HEK293 (cell line): ENCODE measurements around the gene SMPD4.

Experiments used
- CTCF ChIA-PET: fragments of 350-600 bp; formaldehyde crosslinking; extraction: SDS; loops from one replicate; lab custom pipeline; 2021; ENCODE audit warnings: antibody characterized with exemption; lab: Yijun Ruan, JAX
- POLR2A ChIA-PET: fragments of 300-600 bp; formaldehyde crosslinking; extraction: SDS; loops from one replicate; lab custom pipeline; 2020; ENCODE audit warnings: antibody characterized with exemption, inconsistent platforms; lab: Yijun Ruan, JAX
- H3K27ac ChIP-seq: fragments of 200-500 bp; sonication (Bioruptor generic); 2 replicates; pipeline ENCODE4 v1.5.1; 2014; ENCODE audit warnings: low read depth, low read length, control low read depth, inconsistent platforms; ENCODE audit errors: extremely low read depth
- H3K36me3 ChIP-seq, 2 experiments: fragments of 200-500 bp in 1 of 2; sonication (Bioruptor generic) in 1 of 2; 1 replicate in 1 of 2; 2 replicates in 1 of 2; pipeline ENCODE4 v1.5.1; 2014 to 2017; ENCODE audit warnings: inconsistent platforms in 2 of 2, low read length in 2 of 2; ENCODE audit not compliant: control insufficient read depth in 2 of 2, insufficient read depth in 1 of 2
- H3K4me1 ChIP-seq: fragments of 200-500 bp; sonication (Bioruptor generic); 2 replicates; pipeline ENCODE4 v1.5.1; 2014; ENCODE audit warnings: mild to moderate bottlenecking, low read length, inconsistent platforms; ENCODE audit not compliant: control insufficient read depth, insufficient read depth
- H3K4me3 ChIP-seq: 2 replicates; pipeline ENCODE4 v1.5.1; 2011; ENCODE audit warnings: low read depth, mild to moderate bottlenecking, control low read depth, low read length, moderate library complexity
- H3K9me3 ChIP-seq: fragments of 200-500 bp; sonication (Bioruptor generic); 2 replicates; pipeline ENCODE4 v1.5.1; 2014; ENCODE audit warnings: low read depth, low read length, inconsistent platforms; ENCODE audit not compliant: control insufficient read depth, insufficient read depth
- BCL11A ChIP-seq: fragments of 450-650 bp; formaldehyde crosslinking; IDR thresholded peaks from 2 replicates; pipeline ENCODE4 v1.5.1; 2016; ENCODE audit warnings: low read depth, missing biosample characterization, missing genetic modification characterization
- IKZF3 ChIP-seq: fragments of 450-650 bp; IDR thresholded peaks from 2 replicates; pipeline ENCODE4 v1.5.0; 2018; ENCODE audit warnings: missing biosample characterization, mild to moderate bottlenecking, missing genetic modification characterization, moderate library complexity
- SP2 ChIP-seq: fragments of 450-650 bp; formaldehyde crosslinking; IDR thresholded peaks from 2 replicates; pipeline ENCODE4 v1.5.1; 2016; ENCODE audit warnings: missing biosample characterization, missing genetic modification characterization
- TRIM28 ChIP-seq: IDR thresholded peaks from 2 replicates; pipeline ENCODE4 v1.6.1; 2011; ENCODE audit warnings: low read length, control low read depth, borderline replicate concordance
- ZBTB20 ChIP-seq: fragments of 450-650 bp; formaldehyde crosslinking; IDR thresholded peaks from 2 replicates; pipeline ENCODE4 v1.5.1; 2016; ENCODE audit warnings: missing biosample characterization, missing genetic modification characterization
- ZFHX2 ChIP-seq: fragments of 450-650 bp; formaldehyde crosslinking; conservative IDR thresholded peaks from 2 replicates; pipeline ENCODE4 v1.5.1; 2016; ENCODE audit warnings: missing biosample characterization, missing genetic modification characterization
- ZNF223 ChIP-seq: fragments of 450-650 bp; formaldehyde crosslinking; IDR thresholded peaks from 2 replicates; pipeline ENCODE4 v1.5.1; 2016; ENCODE audit warnings: missing biosample characterization, missing genetic modification characterization
- ZNF391 ChIP-seq: fragments of 450-650 bp; formaldehyde crosslinking; IDR thresholded peaks from 2 replicates; pipeline ENCODE4 v1.5.1; 2016; ENCODE audit warnings: low read depth, missing biosample characterization, missing genetic modification characterization, borderline replicate concordance
- ZNF423 ChIP-seq: fragments of 450-650 bp; formaldehyde crosslinking; IDR thresholded peaks from 2 replicates; pipeline ENCODE4 v1.5.1; 2016; ENCODE audit warnings: missing biosample characterization, missing genetic modification characterization
- ZNF48 ChIP-seq: fragments of 450-650 bp; formaldehyde crosslinking; IDR thresholded peaks from 2 replicates; pipeline ENCODE4 v1.5.1; 2016; ENCODE audit warnings: missing biosample characterization, missing genetic modification characterization
- ZNF830 ChIP-seq: fragments of 450-650 bp; IDR thresholded peaks from 2 replicates; pipeline ENCODE4 v1.5.0; 2018; ENCODE audit warnings: missing biosample characterization, missing genetic modification characterization, low read depth, mild to moderate bottlenecking, moderate library complexity
- TF ChIP-seq, protein P1 (sequence below): fragments of 450-650 bp; formaldehyde crosslinking; IDR thresholded peaks from 2 replicates; pipeline ENCODE4 v1.5.1; 2016; ENCODE audit warnings: missing biosample characterization, missing genetic modification characterization, borderline replicate concordance
- TF ChIP-seq, protein P2 (sequence below): fragments of 450-650 bp; formaldehyde crosslinking; IDR thresholded peaks from 2 replicates; pipeline ENCODE4 v1.5.1; 2017; ENCODE audit warnings: missing biosample characterization, missing genetic modification characterization
- TF ChIP-seq, protein P3 (sequence below): fragments of 450-650 bp; IDR thresholded peaks from 2 replicates; pipeline ENCODE4 v1.5.1; 2018; ENCODE audit warnings: missing biosample characterization, missing genetic modification characterization
- TF ChIP-seq, protein P4 (sequence below): fragments of 450-650 bp; formaldehyde crosslinking; IDR thresholded peaks from 2 replicates; pipeline ENCODE4 v1.5.1; 2016; ENCODE audit warnings: missing biosample characterization, missing genetic modification characterization

SMPD4 gene

DNA sequence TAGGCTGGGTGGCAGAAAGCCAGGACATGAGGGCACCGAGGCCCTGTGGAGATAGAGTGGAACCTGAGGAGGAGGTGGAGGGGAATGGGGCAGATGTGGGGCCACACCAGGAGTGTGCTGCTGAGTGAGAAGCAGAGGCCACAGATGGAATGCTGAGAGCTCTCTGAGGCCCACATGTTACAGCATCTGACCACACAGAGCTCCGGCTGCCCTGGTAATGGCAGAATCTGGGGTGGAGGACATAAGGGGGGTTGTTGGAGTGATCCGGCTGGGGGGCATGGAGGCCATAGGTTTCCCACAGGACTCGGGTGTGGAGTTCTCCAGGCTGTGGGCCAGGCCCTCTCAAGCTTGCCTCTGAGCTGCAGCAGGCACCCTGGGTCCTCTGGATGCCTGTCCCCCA, 4.5 kb upstream of the SMPD4 start (continued):
- TF ChIP-seq, protein P1, sequence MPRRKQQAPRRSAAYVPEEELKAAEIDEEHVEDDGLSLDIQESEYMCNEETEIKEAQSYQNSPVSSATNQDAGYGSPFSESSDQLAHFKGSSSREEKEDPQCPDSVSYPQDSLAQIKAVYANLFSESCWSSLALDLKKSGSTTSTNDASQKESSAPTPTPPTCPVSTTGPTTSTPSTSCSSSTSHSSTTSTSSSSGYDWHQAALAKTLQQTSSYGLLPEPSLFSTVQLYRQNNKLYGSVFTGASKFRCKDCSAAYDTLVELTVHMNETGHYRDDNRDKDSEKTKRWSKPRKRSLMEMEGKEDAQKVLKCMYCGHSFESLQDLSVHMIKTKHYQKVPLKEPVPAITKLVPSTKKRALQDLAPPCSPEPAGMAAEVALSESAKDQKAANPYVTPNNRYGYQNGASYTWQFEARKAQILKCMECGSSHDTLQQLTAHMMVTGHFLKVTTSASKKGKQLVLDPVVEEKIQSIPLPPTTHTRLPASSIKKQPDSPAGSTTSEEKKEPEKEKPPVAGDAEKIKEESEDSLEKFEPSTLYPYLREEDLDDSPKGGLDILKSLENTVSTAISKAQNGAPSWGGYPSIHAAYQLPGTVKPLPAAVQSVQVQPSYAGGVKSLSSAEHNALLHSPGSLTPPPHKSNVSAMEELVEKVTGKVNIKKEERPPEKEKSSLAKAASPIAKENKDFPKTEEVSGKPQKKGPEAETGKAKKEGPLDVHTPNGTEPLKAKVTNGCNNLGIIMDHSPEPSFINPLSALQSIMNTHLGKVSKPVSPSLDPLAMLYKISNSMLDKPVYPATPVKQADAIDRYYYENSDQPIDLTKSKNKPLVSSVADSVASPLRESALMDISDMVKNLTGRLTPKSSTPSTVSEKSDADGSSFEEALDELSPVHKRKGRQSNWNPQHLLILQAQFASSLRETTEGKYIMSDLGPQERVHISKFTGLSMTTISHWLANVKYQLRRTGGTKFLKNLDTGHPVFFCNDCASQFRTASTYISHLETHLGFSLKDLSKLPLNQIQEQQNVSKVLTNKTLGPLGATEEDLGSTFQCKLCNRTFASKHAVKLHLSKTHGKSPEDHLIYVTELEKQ (tag by site-specific recombination), result no peak
- TF ChIP-seq IKZF3 (tag by site-specific recombination), result no peak
- TF ChIP-seq TRIM28, result no peak
- TF ChIP-seq, protein P2, sequence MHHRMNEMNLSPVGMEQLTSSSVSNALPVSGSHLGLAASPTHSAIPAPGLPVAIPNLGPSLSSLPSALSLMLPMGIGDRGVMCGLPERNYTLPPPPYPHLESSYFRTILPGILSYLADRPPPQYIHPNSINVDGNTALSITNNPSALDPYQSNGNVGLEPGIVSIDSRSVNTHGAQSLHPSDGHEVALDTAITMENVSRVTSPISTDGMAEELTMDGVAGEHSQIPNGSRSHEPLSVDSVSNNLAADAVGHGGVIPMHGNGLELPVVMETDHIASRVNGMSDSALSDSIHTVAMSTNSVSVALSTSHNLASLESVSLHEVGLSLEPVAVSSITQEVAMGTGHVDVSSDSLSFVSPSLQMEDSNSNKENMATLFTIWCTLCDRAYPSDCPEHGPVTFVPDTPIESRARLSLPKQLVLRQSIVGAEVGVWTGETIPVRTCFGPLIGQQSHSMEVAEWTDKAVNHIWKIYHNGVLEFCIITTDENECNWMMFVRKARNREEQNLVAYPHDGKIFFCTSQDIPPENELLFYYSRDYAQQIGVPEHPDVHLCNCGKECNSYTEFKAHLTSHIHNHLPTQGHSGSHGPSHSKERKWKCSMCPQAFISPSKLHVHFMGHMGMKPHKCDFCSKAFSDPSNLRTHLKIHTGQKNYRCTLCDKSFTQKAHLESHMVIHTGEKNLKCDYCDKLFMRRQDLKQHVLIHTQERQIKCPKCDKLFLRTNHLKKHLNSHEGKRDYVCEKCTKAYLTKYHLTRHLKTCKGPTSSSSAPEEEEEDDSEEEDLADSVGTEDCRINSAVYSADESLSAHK, result no peak
- no peak for TF ChIP-seq SP2 (tag by site-specific recombination)
- no peak for TF ChIP-seq ZNF48 (tag by site-specific recombination)
- TF ChIP-seq, protein P3, sequence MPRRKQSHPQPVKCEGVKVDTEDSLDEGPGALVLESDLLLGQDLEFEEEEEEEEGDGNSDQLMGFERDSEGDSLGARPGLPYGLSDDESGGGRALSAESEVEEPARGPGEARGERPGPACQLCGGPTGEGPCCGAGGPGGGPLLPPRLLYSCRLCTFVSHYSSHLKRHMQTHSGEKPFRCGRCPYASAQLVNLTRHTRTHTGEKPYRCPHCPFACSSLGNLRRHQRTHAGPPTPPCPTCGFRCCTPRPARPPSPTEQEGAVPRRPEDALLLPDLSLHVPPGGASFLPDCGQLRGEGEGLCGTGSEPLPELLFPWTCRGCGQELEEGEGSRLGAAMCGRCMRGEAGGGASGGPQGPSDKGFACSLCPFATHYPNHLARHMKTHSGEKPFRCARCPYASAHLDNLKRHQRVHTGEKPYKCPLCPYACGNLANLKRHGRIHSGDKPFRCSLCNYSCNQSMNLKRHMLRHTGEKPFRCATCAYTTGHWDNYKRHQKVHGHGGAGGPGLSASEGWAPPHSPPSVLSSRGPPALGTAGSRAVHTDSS (tag by site-specific recombination), result no peak
- no peak for TF ChIP-seq ZNF830 (tag by site-specific recombination)
- TF ChIP-seq ZNF423, result no peak

DNA sequence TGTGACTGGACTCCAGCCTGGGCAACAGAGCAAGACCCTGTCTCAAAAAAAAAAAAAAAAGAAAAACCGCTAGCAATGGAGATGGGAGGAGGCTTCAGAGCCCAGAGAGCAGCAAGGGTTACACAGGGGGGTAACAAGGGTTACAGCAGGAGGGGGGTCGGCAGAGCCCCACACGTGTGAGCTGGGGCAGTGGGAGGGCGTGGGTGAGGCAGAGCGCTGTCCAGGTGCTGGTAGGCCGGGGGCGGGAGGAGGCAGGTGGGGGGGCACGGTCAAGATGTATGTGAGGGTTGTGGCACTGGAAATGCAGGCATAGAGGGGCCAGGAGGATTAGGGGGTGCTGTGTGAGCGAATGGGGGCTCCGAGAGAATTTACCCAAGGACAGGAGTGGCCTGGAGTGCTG, 4.0 kb upstream of the SMPD4 start:
- Histone ChIP-seq H3K27ac (no peak overlapping the region), H3K4me1 (0 out of 2 replicates have a peak, but pooled peaks cover 5% of the 10 kb centered on the region), H3K9me3 (no peaks in the 10 kb centered on the region), H3K36me3 (peaks cover 0 to 34% of the 10 kb centered on the region in 2 experiments; a peak in 2 of 3 replicates)
- CTCF ChIA-PET, result interaction anchor here (0.7 kb wide), 1 partner anchor 162 kb away, joined by 3 read pairs; no protein-coding TSS in a partner anchor
- TF ChIP-seq ZBTB20, result no peak
- no peak for TF ChIP-seq BCL11A (tag by site-specific recombination)
- TF ChIP-seq ZFHX2 (tag by site-specific recombination), result 0 out of 2 replicates have a peak, but pooled peaks have one; percentile 22
- no peak for TF ChIP-seq ZNF223 (tag by site-specific recombination)
- TF ChIP-seq, protein P4, sequence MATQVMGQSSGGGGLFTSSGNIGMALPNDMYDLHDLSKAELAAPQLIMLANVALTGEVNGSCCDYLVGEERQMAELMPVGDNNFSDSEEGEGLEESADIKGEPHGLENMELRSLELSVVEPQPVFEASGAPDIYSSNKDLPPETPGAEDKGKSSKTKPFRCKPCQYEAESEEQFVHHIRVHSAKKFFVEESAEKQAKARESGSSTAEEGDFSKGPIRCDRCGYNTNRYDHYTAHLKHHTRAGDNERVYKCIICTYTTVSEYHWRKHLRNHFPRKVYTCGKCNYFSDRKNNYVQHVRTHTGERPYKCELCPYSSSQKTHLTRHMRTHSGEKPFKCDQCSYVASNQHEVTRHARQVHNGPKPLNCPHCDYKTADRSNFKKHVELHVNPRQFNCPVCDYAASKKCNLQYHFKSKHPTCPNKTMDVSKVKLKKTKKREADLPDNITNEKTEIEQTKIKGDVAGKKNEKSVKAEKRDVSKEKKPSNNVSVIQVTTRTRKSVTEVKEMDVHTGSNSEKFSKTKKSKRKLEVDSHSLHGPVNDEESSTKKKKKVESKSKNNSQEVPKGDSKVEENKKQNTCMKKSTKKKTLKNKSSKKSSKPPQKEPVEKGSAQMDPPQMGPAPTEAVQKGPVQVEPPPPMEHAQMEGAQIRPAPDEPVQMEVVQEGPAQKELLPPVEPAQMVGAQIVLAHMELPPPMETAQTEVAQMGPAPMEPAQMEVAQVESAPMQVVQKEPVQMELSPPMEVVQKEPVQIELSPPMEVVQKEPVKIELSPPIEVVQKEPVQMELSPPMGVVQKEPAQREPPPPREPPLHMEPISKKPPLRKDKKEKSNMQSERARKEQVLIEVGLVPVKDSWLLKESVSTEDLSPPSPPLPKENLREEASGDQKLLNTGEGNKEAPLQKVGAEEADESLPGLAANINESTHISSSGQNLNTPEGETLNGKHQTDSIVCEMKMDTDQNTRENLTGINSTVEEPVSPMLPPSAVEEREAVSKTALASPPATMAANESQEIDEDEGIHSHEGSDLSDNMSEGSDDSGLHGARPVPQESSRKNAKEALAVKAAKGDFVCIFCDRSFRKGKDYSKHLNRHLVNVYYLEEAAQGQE (tag by site-specific recombination), result peak; percentile 39; the same call in 1 of the 2 replicates
- TF ChIP-seq ZNF391 (tag by site-specific recombination), result no peak
- TF ChIP-seq, all 188 proteins: peak for 2
- POLR2A ChIA-PET, result interaction anchor here (0.7 kb wide), 3 partner anchors 30 to 151 kb away, joined by 3 to 5 read pairs (median 5); no protein-coding TSS in a partner anchor
- no peak overlapping the region for H3K4me3 ChIP-seq
